PFSK-1 (cell line): ENCODE measurements around the gene SHC2.

ENCODE experiments used
- FOXP2 ChIP-seq: optimal IDR thresholded peaks from 2 replicates; pipeline ENCODE3; 2011; ENCODE audit warnings: borderline replicate concordance, control low read depth, inconsistent platforms; ENCODE audit not compliant: insufficient read depth; ENCODE audit errors: extremely low read length, extremely low read depth
- POLR2AphosphoS5 ChIP-seq: IDR thresholded peaks from 2 replicates; pipeline ENCODE4 v1.6.1; 2012; ENCODE audit warnings: low read depth, mild to moderate bottlenecking, control low read depth, low read length, moderate library complexity
- SIN3A ChIP-seq: IDR thresholded peaks from 2 replicates; pipeline ENCODE4 v1.6.1; 2012; ENCODE audit warnings: mild to moderate bottlenecking, low read length, moderate library complexity, borderline replicate concordance; ENCODE audit not compliant: insufficient read depth
- TAF1 ChIP-seq: IDR thresholded peaks from 2 replicates; pipeline ENCODE4 v1.6.1; 2012; ENCODE audit warnings: low read length, control low read depth, borderline replicate concordance; ENCODE audit not compliant: insufficient read depth
- TF ChIP-seq, protein P1 (sequence below), 2 experiments: IDR thresholded peaks; 2 replicates each; pipeline versions ENCODE4 v1.6.1 to v1.8.0; 2011 to 2012; ENCODE audit warnings: low read depth in 2 of 2, low read length in 2 of 2, control low read depth in 1 of 2, inconsistent platforms in 1 of 2, mild to moderate bottlenecking in 1 of 2, moderate library complexity in 1 of 2; ENCODE audit not compliant: insufficient read depth in 1 of 2

The SHC2 gene

DNA sequence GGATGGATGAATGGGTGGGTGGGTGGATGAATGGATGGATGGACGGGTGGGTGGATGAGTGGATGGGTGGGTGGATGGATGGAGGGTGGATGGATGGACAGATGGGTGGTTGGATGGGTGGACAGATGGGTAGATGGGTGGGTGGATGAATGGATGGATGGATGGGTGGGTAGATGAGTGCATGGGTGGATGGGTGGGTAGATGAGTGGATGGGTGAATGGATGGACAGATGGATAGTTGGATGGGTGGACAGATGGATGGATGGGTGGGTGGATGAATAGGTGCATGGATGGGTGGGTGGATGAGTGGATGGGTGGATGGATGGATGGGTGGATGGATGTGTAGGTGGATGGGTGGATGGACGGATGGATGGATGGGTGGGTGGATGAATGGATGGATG, 17.8 kb downstream of the SHC2 start:
- TF ChIP-seq POLR2AphosphoS5: no peak
- no peak for TF ChIP-seq SIN3A
- TF ChIP-seq, protein P1, sequence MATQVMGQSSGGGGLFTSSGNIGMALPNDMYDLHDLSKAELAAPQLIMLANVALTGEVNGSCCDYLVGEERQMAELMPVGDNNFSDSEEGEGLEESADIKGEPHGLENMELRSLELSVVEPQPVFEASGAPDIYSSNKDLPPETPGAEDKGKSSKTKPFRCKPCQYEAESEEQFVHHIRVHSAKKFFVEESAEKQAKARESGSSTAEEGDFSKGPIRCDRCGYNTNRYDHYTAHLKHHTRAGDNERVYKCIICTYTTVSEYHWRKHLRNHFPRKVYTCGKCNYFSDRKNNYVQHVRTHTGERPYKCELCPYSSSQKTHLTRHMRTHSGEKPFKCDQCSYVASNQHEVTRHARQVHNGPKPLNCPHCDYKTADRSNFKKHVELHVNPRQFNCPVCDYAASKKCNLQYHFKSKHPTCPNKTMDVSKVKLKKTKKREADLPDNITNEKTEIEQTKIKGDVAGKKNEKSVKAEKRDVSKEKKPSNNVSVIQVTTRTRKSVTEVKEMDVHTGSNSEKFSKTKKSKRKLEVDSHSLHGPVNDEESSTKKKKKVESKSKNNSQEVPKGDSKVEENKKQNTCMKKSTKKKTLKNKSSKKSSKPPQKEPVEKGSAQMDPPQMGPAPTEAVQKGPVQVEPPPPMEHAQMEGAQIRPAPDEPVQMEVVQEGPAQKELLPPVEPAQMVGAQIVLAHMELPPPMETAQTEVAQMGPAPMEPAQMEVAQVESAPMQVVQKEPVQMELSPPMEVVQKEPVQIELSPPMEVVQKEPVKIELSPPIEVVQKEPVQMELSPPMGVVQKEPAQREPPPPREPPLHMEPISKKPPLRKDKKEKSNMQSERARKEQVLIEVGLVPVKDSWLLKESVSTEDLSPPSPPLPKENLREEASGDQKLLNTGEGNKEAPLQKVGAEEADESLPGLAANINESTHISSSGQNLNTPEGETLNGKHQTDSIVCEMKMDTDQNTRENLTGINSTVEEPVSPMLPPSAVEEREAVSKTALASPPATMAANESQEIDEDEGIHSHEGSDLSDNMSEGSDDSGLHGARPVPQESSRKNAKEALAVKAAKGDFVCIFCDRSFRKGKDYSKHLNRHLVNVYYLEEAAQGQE (IDR thresholded peaks at IDR 0.05; ENCODE audit: insufficient read depth in 1 of 2, low read depth in 2 of 2, low read length in 2 of 2): no peak
- TF ChIP-seq FOXP2: no peak

DNA sequence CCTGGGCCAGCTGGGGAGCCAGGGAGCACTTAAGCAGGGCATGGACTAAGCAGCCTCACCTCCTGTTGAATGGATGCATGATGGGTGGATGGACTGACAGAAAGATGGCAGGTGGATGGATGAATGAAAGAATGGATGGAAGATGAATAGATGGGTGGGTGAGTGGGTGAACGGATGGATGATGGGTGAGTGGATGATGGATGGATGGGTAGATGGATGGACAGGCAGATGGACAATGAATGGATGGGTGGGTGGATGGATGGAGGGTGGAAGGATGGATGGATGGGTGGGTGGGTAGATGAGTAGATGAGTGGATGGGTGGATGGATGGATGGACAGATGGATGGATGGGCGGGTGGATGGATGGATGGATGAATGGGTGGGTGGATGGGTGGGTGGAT, 18.7 kb downstream of the SHC2 start:
- no peak for TF ChIP-seq FOXP2
- no peak for TF ChIP-seq TAF1
- TF ChIP-seq, protein P1 (IDR thresholded peaks at IDR 0.05; ENCODE audit: insufficient read depth in 1 of 2, low read depth in 2 of 2, low read length in 2 of 2): no peak
- TF ChIP-seq SIN3A: no peak
- TF ChIP-seq POLR2AphosphoS5: no peak

DNA sequence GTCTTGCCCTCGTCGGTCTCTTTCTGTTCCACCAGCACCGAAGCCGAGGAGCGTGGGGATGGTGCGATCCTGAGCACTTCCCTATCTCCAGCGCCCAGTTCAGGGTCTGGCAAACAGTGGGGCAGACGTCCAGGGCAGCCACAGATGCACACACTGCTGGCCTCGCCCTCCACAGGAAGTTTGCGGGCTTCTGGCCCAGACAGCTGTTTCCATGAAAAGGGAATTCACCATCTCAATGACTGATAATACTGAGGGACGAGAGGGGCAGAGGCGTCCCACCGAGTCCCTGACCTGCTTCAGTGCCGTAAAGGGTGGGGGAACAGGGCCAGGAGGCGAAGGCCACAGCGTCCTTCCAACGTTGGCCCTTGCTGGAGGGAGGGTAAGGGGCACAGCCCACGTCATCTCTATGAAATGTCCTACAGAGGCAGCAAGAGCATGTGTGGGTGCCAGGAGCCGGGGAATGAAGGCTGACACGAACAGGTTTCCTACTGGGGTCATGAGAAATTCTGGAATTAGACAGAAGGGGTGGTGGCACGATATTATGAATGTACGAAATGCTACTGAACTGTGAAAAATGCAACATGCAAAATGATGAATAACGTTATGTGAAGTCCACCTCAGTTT, 19.5 kb downstream of the SHC2 start:
- TF ChIP-seq FOXP2 (no peak), TAF1 (no peak)

DNA sequence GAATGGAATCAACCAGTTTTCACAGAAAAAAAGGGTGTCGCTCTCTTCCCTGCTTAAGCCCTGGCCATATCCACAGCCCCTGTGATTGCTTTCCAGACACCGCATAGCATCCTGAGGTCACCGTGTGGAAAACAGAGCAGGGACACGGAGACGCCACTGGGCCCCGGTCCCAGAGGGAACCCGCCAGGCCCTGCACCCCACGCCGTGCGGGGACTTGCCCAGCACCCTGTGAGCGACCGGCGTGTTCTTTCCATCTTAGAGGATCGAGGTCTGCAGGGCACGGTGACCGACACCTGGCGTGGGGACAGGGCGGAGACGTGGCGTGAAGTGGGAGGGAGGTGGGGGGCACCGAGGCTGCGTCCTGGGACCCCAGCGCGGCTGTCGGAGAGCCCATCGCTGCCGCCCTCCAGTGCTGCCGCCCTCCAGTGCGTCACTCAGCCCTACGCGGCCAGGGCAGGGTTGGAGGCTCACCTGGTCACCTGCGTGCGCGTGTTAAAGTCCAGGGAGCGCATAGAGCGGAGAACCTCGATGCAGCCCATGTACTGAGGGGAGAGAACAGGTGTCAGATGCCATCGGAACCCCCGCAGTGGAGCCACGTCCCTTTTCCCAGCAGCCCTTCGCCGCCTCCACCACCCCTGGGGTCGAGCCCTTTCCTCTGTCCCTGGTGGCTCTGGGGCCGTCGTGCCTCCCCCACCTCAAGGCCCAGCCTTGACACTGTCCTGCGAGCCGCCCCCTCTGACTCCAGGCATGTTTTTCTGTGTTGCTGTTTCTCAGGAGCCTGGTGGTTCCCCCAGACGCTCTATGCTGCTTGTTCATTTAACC, 20.2 kb downstream of the SHC2 start:
- TF ChIP-seq, protein P1 (IDR thresholded peaks at IDR 0.05; ENCODE audit: insufficient read depth in 1 of 2, low read depth in 2 of 2, low read length in 2 of 2): no peak

DNA sequence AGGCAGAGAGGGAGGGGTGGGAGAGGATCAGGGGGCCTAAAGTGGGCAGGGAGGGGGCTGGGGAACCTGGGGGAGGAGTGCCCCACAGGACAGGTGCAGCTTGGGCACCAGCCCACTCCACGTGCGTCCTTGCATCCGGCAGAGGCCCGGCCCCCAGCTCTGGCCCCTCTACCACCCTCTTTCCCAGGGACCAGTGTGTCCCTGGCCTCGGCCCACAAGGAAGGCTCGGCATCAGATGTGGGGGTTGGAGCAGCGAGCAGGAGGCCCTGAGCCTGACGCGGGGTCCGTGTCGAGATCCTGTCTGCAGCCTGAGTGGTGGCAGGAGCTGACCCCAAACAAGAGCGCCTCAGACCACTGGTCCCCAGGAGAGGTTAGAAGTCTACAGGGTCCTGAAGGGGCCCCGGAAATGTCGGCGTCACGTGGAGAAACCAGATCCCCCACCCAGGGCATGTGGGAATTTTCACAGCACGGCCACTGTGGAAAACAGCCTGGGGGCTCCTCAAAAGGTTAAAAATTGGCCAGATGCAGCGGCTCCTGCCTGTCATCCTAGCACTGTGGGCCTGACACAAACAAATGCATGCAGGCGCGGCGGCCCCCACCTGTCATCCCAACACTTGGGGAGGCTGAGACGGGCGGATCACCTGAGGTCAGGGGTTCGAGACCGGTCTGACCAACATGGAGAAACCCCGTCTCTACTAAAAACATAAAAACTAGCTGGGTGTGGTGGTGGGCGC, 21.5 kb downstream of the SHC2 start:
- TF ChIP-seq SIN3A: no peak

DNA sequence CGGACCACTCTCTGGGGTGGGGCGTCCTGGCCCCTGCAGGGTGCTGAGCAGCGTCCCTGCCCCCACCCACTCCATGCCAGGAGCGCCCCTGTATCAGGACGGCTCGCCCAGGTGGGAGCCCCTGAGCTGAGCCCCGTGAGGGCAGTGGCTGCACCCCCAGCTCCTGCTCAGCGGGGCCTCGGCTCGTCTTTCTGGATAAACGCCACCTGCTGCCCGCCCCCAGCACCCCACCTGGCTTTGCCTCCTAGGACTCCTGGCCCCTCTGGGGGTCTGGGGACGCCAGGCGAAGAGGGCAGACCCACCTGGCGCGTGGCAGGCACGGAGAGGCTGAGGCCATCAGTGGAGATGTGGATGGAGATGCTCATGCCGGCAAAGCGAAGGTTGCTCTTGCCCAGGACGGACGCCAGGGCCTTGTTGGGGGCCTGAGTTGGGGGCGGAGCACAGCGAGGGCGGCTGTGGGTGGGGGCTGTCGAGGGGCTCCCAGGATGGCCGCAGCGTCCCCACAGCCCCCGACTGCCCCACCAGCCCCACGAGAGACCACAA, 22.3 kb downstream of the SHC2 start:
- TF ChIP-seq SIN3A: no peak
- TF ChIP-seq TAF1: no peak
- TF ChIP-seq POLR2AphosphoS5: no peak
- no peak for TF ChIP-seq FOXP2
- TF ChIP-seq, protein P1 (IDR thresholded peaks at IDR 0.05; ENCODE audit: insufficient read depth in 1 of 2, low read depth in 2 of 2, low read length in 2 of 2): no peak
